ENCODE data around the gene HIF3A. TPM values are rescaled to one million over a fixed set of nuclear protein-coding genes. Genes with fewer than 3 reads are reported as not detected.

HIF3A gene
- total and polyA plus RNA-seq, 11 donors, result 32.8 to 117 (median 63.4) TPM

DNA sequence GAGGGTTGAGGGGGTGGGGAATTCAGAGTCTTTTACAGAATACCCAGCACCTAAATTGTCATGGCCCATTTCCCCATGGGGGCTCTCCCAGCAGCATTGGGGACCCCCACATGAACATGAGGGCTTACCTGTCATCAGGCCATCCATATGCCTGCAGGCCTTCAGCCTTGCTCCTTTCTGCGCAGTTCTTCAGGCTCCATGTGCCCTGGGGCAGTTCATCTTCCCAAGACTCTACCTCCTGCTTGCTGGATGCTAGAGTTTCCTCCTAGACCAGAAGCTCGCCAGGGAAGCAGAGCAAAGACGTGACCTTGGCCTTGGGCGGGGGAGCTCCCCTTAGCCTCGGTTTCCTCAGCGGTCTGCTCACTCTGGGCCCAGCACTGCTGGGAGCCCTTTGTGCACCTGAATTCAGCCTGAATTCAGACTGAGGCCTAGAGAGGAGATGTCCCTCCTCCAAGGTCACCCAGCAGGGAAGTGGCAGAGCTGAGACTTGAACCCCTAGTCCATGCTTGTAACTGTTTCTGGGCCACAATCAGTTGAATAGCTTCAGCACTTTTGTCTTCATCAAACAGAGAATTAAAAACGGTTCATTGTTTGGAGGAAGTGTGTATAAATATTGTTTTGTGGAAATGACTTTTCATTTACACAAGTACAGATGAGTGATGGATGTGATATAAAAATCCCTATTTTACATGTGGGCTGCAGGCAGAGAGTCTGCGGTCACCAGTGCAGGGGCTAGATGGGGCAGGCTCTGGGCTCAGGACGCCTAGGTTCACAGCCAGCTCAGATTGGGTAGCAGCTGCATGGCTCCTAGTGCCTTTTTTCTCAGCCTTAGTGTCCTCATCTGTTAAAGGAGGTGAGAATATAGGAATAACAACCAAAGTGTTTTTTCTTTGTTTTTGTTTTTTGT, 59.6 kb downstream of the HIF3A start:
- Histone ChIP-seq H3K36me3 (peaks cover 0 to 70% (median 38%) of the 10 kb centered on the region in 9 donors), H3K27me3 (no peaks in the 10 kb centered on the region), H3K4me1 (peaks cover 6 to 51% (median 23%) of the 10 kb centered on the region in 12 donors), H3K27ac (peak overlapping the region in 7 of 12 donors; percentile 20 to 64 (median 38)), H3K4me3 (no peak overlapping the region), H3K9me3 (no peaks in the 10 kb centered on the region)
- DNase-seq (no peak), ATAC-seq (no peak)
- TF ChIP-seq POLR2A (IDR thresholded peaks at IDR 0.05), result no peak
- TF ChIP-seq, protein P1, sequence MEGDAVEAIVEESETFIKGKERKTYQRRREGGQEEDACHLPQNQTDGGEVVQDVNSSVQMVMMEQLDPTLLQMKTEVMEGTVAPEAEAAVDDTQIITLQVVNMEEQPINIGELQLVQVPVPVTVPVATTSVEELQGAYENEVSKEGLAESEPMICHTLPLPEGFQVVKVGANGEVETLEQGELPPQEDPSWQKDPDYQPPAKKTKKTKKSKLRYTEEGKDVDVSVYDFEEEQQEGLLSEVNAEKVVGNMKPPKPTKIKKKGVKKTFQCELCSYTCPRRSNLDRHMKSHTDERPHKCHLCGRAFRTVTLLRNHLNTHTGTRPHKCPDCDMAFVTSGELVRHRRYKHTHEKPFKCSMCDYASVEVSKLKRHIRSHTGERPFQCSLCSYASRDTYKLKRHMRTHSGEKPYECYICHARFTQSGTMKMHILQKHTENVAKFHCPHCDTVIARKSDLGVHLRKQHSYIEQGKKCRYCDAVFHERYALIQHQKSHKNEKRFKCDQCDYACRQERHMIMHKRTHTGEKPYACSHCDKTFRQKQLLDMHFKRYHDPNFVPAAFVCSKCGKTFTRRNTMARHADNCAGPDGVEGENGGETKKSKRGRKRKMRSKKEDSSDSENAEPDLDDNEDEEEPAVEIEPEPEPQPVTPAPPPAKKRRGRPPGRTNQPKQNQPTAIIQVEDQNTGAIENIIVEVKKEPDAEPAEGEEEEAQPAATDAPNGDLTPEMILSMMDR (IDR thresholded peaks at IDR 0.05), result no peak
- 91 to 93% (median 92%) methylated on average over 8 to 9 of the region's 9 CpGs for WGBS, 4 donors
- intact Hi-C loops (cut with DNase I), result loop anchor here in 1 of 10 donors (10.0 kb wide), 1 partner anchor 72 kb away; no protein-coding TSS in a partner anchor

DNA sequence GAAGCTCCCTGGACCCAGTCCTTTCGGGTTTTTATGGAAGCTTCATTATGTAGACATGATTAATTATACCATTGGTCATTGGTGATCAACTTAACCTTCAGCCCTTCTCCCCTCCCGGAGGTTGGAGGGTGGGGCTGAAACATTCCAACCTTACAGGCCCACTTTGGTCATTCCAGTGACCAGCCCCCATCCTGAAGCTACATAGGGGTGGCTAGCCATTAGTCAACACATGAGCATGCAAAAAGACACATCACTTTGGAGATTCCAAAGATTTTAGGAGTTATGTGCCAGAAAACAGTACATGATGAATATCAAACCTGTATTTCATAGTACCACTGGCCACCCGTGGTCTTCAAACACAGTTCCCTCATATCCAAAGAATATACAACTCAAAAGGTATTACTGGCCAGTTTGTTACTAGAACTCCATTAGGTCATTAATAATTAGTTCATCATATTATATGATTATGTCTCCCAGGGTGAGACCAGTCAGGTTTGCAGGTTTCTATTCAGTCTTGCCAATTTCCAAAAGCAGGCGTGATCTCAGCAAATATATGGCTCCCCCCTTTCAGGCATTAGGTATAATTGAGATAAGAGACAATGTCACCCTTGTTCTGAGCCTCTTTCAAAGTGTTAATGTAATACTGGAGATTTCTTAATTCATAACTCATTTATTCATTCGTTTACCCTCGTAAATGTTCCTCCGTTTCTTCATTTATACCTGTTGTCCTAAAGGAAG, 61.2 kb downstream of the HIF3A start:
- TF ChIP-seq POLR2A (IDR thresholded peaks at IDR 0.05), result no peak
- TF ChIP-seq, protein P1 (IDR thresholded peaks at IDR 0.05), result no peak
- WGBS, 4 donors, result 83 to 89% (median 86%) methylated on average over 7 of the region's 7 CpGs
- DNase-seq (no peak), ATAC-seq (no peak)
- Histone ChIP-seq H3K4me1 (peaks cover 0 to 35% (median 13%) of the 10 kb centered on the region in 12 donors), H3K9me3 (no peaks in the 10 kb centered on the region), H3K36me3 (peaks cover 0 to 70% (median 38%) of the 10 kb centered on the region in 9 donors), H3K27ac (no peak overlapping the region), H3K4me3 (no peak overlapping the region), H3K27me3 (no peaks in the 10 kb centered on the region)
- intact Hi-C loops (cut with DNase I), result loop anchor here in 1 of 10 donors (10.0 kb wide), 1 partner anchor 73 kb away; no protein-coding TSS in a partner anchor

DNA sequence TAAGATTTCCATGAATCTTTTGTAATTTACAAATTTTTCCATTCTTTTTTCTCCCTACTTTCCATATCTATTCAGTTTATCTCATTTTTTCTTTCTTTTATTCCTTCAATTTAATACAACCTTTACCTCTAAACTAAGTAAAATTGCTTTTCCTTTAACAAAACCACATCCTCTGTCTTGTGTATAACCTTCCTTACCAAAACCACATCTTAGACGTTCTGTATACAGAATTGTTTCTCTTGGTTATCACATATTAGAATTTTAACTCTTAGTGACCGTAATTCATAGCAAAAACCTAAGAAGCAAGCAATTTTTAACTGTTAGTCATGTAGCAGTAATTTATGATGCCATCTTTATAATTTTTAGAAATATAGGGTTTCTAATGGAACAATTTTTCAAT, 65.1 kb downstream of the HIF3A start:
- no peak for DNase-seq
- Histone ChIP-seq H3K4me3 (no peak overlapping the region), H3K4me1 (peaks cover 0 to 15% (median 3%) of the 10 kb centered on the region in 12 donors), H3K27me3 (no peaks in the 10 kb centered on the region), H3K36me3 (peaks cover 0 to 68% (median 38%) of the 10 kb centered on the region in 9 donors), H3K27ac (no peak overlapping the region), H3K9me3 (no peaks in the 10 kb centered on the region)
- no peak for TF ChIP-seq POLR2A (IDR thresholded peaks at IDR 0.05)
- TF ChIP-seq, protein P1 (IDR thresholded peaks at IDR 0.05), result no peak
- intact Hi-C loops (cut with DNase I), result no loop called here
- 70 to 73% (median 70%) methylated on average over 2 of the region's 2 CpGs for WGBS, 4 donors
- ATAC-seq, result no peak

DNA sequence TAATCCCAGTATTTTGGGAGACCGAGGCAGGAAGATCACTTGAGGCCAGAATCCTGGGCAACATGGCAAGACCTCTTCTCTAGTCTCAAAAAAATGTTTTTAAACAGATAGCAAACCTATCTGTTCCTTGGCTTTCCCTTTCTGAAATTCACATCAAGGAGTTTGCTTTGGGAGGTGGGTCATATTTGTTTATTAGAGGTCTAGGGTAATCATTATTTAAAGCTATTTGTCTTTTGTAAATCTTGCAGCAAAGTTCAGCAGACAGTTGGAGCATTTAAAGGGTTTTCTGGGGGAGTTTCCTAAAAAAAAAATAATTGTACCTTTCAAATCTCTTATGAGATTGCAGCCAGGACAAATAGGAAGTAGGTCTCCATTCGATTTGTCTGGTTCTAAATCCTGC, 67.5 kb downstream of the HIF3A start:
- H3K36me3 ChIP-seq, result peaks cover 0 to 64% (median 33%) of the 10 kb centered on the region in 9 donors
- WGBS, 4 donors, result 89 to 96% (median 90%) methylated on average over 2 of the region's 2 CpGs
- no peak for TF ChIP-seq POLR2A (IDR thresholded peaks at IDR 0.05)
- TF ChIP-seq, protein P1 (IDR thresholded peaks at IDR 0.05), result no peak
- no peak overlapping the region for H3K27ac ChIP-seq
- intact Hi-C loops (cut with DNase I), result no loop called here
- ATAC-seq, result no peak
- H3K4me1 ChIP-seq, result peaks cover 0 to 16% (median 3%) of the 10 kb centered on the region in 12 donors
- no peaks in the 10 kb centered on the region for H3K27me3 ChIP-seq
- no peak overlapping the region for H3K4me3 ChIP-seq
- no peaks in the 10 kb centered on the region for H3K9me3 ChIP-seq
- DNase-seq, result no peak

Data from heart left ventricle (tissue), 16 donors.